Endothelial cell of umbilical vein (primary cell): ENCODE data around the gene RNU1-3. TPM values are rescaled to one million over a fixed set of nuclear protein-coding genes. Genes with fewer than 3 reads are reported as not detected.

Experiments
- BruUV-seq: library from RNA; stranded (reverse); fragments of 400-500 nt; replicated peaks from 2 replicates; lab custom pipeline; 2021; lab: Mats Ljungman, UMichigan
- CTCF ChIA-PET: fragments of 300-600, 350-600 bp; sonication (Branson Sonifier 250); formaldehyde crosslinking; loops from one replicate; lab custom pipeline; 2021; ENCODE audit warnings: antibody characterized with exemption, inconsistent platforms; lab: Charles Lee
- POLR2A ChIA-PET: fragments of 300-600, 350-600 bp; sonication (Branson Sonifier 250); formaldehyde crosslinking; loops from one replicate; lab custom pipeline; 2021; ENCODE audit warnings: antibody characterized with exemption, inconsistent platforms; lab: Charles Lee
- DNase-seq: peaks from one replicate; pipeline ENCODE4 v3.0.0-alpha.2; 2011; ENCODE audit warnings: low read depth, low spot score
- FAIRE-seq: peaks from 2 replicates; lab custom pipeline; 2011; peaks lifted over from hg19 to GRCh38; lab: Jason Lieb, UNC
- H2AFZ ChIP-seq: 2 replicates; pipeline ENCODE4 v1.6.0; 2012; ENCODE audit warnings: low read depth, low read length, control low read depth, inconsistent platforms
- H3K27ac ChIP-seq: 2 replicates; pipeline ENCODE4 v1.5.1; 2011; ENCODE audit warnings: low read depth, mild to moderate bottlenecking, control low read depth, low read length, moderate library complexity; ENCODE audit not compliant: insufficient read depth
- H3K27me3 ChIP-seq, 2 experiments: 2 replicates each; pipeline versions ENCODE4 v1.6.0 to v1.6.1; 2011; ENCODE audit warnings: low read length in 2 of 2, mixed read lengths in 1 of 2; ENCODE audit not compliant: control insufficient read depth in 2 of 2, insufficient read depth in 2 of 2
- H3K36me3 ChIP-seq, 2 experiments: 2 replicates in 1 of 2; 3 replicates in 1 of 2; pipeline ENCODE4 v1.5.1; 2011; ENCODE audit warnings: low read length in 2 of 2, mild to moderate bottlenecking in 1 of 2, moderate library complexity in 1 of 2; ENCODE audit not compliant: control insufficient read depth in 2 of 2, insufficient read depth in 2 of 2; ENCODE audit errors: extremely low read depth in 1 of 2
- H3K4me1 ChIP-seq: 3 replicates; pipeline ENCODE4 v1.5.1; 2011; ENCODE audit warnings: mild to moderate bottlenecking, low read length; ENCODE audit not compliant: control insufficient read depth, insufficient read depth; ENCODE audit errors: extremely low read depth
- H3K4me2 ChIP-seq: 2 replicates; pipeline ENCODE4 v1.6.1; 2011; ENCODE audit warnings: low read length, control low read depth, mixed read lengths; ENCODE audit not compliant: insufficient read depth
- H3K4me3 ChIP-seq, 3 experiments: fragments of 200-600 bp in 1 of 3; sonication (generic), shearing (Covaris generic) in 1 of 3; replicated peaks in 1 of 3; 2 replicates each; pipeline ENCODE4 v1.5.1; 2011 to 2016; ENCODE audit warnings: control low read depth in 3 of 3, low read length in 3 of 3, mild to moderate bottlenecking in 2 of 3, inconsistent platforms in 1 of 3, low read depth in 1 of 3, moderate library complexity in 1 of 3; ENCODE audit not compliant: insufficient read depth in 1 of 3
- H3K79me2 ChIP-seq: 2 replicates; pipeline ENCODE4 v1.6.0; 2012; ENCODE audit warnings: low read length, inconsistent platforms; ENCODE audit not compliant: control insufficient read depth, insufficient read depth
- H3K9ac ChIP-seq: replicated peaks from 2 replicates; pipeline ENCODE3; 2011; ENCODE audit warnings: low read length, control low read depth; ENCODE audit not compliant: insufficient read depth; ENCODE audit errors: extremely low read depth
- H3K9me1 ChIP-seq: replicated peaks from 3 replicates; pipeline ENCODE4 v1.6.0; 2011; ENCODE audit warnings: mild to moderate bottlenecking, low read length; ENCODE audit not compliant: control insufficient read depth, insufficient read depth; ENCODE audit errors: extremely low read depth
- H3K9me3 ChIP-seq: replicated peaks from 2 replicates; pipeline ENCODE4 v1.5.1; 2012; ENCODE audit warnings: low read length, inconsistent platforms; ENCODE audit not compliant: control insufficient read depth, insufficient read depth
- H4K20me1 ChIP-seq: replicated peaks from 2 replicates; pipeline ENCODE3; 2011; ENCODE audit warnings: mild to moderate bottlenecking, low read length; ENCODE audit not compliant: control insufficient read depth, insufficient read depth; ENCODE audit errors: extremely low read depth
- CTCF ChIP-seq, 2 donors: IDR thresholded peaks; 1 replicate in 1 of 2; 2 replicates in 1 of 2; pipeline ENCODE4 v1.5.1; 2011; ENCODE audit warnings: low read length in 2 of 2, mild to moderate bottlenecking in 2 of 2, moderate library complexity in 2 of 2, control low read depth in 1 of 2, inconsistent platforms in 1 of 2, low read depth in 1 of 2; ENCODE audit not compliant: insufficient read depth in 1 of 2; ENCODE audit errors: extremely low read depth in 1 of 2
- EZH2 ChIP-seq: IDR thresholded peaks from 2 replicates; pipeline ENCODE4 v1.6.1; 2012; ENCODE audit warnings: borderline replicate concordance, low read depth, mild to moderate bottlenecking, moderate library complexity, low read length, inconsistent platforms; ENCODE audit not compliant: severe bottlenecking
- FOS ChIP-seq: IDR thresholded peaks from 2 replicates; pipeline ENCODE4 v1.6.1; 2011; ENCODE audit warnings: mild to moderate bottlenecking, low read length, moderate library complexity, borderline replicate concordance; ENCODE audit not compliant: insufficient read depth
- GATA2 ChIP-seq: IDR thresholded peaks from 2 replicates; pipeline ENCODE4 v1.7.0; 2011; ENCODE audit warnings: low read depth, mild to moderate bottlenecking, moderate library complexity, mixed read lengths, low read length; ENCODE audit not compliant: insufficient read length, insufficient read depth
- JUN ChIP-seq: IDR thresholded peaks from 2 replicates; pipeline ENCODE4 v1.6.1; 2011; ENCODE audit warnings: borderline replicate concordance, low read depth; ENCODE audit not compliant: insufficient read length, insufficient read depth
- MAX ChIP-seq: IDR thresholded peaks from 2 replicates; pipeline ENCODE4 v1.6.1; 2011; ENCODE audit not compliant: insufficient read depth, insufficient read length
- POLR2A ChIP-seq: IDR thresholded peaks from 2 replicates; pipeline ENCODE4 v1.6.1; 2012; ENCODE audit warnings: low read depth, mild to moderate bottlenecking, control low read depth, low read length
- POLR2AphosphoS5 ChIP-seq: IDR thresholded peaks from 2 replicates; pipeline ENCODE4 v1.6.1; 2012; ENCODE audit warnings: low read depth, mild to moderate bottlenecking, control low read depth, low read length, moderate library complexity; ENCODE audit not compliant: insufficient read depth
- dilution Hi-C: fragments of 300-500 bp; cut with MboI; formaldehyde crosslinking; loops from one replicate; pipeline ENCODE4 v1.15.0; 2019; ENCODE audit warnings: low sequenced_read_pairs; ENCODE audit not compliant: extremely low pct_ligation_motif_present
- intact Hi-C: fragments of 100-400 bp; cut with micrococcal nuclease; formaldehyde crosslinking; loops from one replicate; pipeline ENCODE4 v1.10.0; 2022
- polyA plus RNA-seq, 4 experiments: library from polyadenylated mRNA; depleted of rRNA in 3 of 4; stranded (reverse) in 3 of 4; unstranded in 1 of 4; fragments of >200 nt; gene quantifications; 2 replicates each; pipeline versions ENCODE4 v1.2.1 to v1.2.3, GENCODE V29; 2011 to 2012; ENCODE audit warnings: missing spikeins in 1 of 4
- small RNA-seq: library from RNA; depleted of rRNA; stranded (forward); fragments of <200 nt; gene quantifications from one replicate; pipeline ENCODE3, GENCODE V24; 2012; ENCODE audit warnings: low replicate concordance, low read depth; ENCODE audit not compliant: insufficient read depth, insufficient read length
- total RNA-seq: library from RNA; stranded (reverse); gene quantifications from 2 replicates; pipeline ENCODE4 v1.2.3, GENCODE V29; 2021

The RNU1-3 gene
- total and polyA plus RNA-seq, 2 donors (not counting 3 experiments of a cell fraction or from before 2014, with no cell fraction given), result 206 to 1,319 TPM

- no TSS peak for BruUV-seq
- H3K27me3 ChIP-seq, result no peaks in the 10 kb centered on the region
- peaks cover 10% of the 10 kb centered on the region for H3K4me1 ChIP-seq
- dilution Hi-C loops, result no loop called here
- intact Hi-C loops, result no loop called here
- CTCF ChIA-PET, result interaction anchor here (0.8 to 4.8 kb wide), 2 partner anchors 8 to 334 kb away, joined by 5 to 47 read pairs; no protein-coding TSS in a partner anchor
- no peak overlapping the region for H3K27ac ChIP-seq
- FAIRE-seq, result no peak
- POLR2A ChIA-PET, result no interaction called here
- H3K4me3 ChIP-seq, result no peak overlapping the region
- no peak for DNase-seq
- no peak overlapping the region for H2AFZ ChIP-seq
- no peak overlapping the region for H3K9ac ChIP-seq
- no peaks in the 10 kb centered on the region for H3K9me3 ChIP-seq
- no peak overlapping the region for H3K4me2 ChIP-seq
- H3K79me2 ChIP-seq, result peaks cover 2% of the 10 kb centered on the region
- H3K9me1 ChIP-seq, result no peaks in the 10 kb centered on the region
- H3K36me3 ChIP-seq, result peaks cover 0 to 14% of the 10 kb centered on the region in 2 experiments
- H4K20me1 ChIP-seq, result no peaks in the 10 kb centered on the region
- TF ChIP-seq JUN (no peak), CTCF (IDR thresholded peaks at IDR 0.05; ENCODE audit: extremely low read depth in 1 of 2, insufficient read depth in 1 of 2, low read depth in 1 of 2, low read length in 2 of 2) (no peak), POLR2AphosphoS5 (no peak), FOS (no peak), POLR2A (no peak), MAX (no peak), EZH2 (no peak), GATA2 (no peak)
Measured at GRCh38 chr1:16617114-16617631, 49.6 kb downstream of the RNU1-3 start.

Small RNAs within 50 kb of the gene (small RNA-seq; reads per million reads assigned to genes)
- not detected for gene RNU1-3

Other genes starting within 250 kb of the RNU1-3 start
- gene SPATA21, start 229.5 kb downstream of the RNU1-3 start, total RNA-seq, result not detected in 2 replicates
- not detected in 2 replicates for gene SPATA21, start 229.5 kb downstream of the RNU1-3 start, polyA plus RNA-seq
- 101 and 107 TPM in 2 replicates for gene NECAP2, start 226.2 kb downstream of the RNU1-3 start, total RNA-seq
- gene NECAP2, start 226.2 kb downstream of the RNU1-3 start, polyA plus RNA-seq, result 137 and 148 TPM in 2 replicates
- 1,319 and 2,019 TPM in 2 replicates for gene RNU1-1, start 152.7 kb downstream of the RNU1-3 start, total RNA-seq
- under 0.01 and 206 TPM in 2 replicates for gene RNU1-1, start 152.7 kb downstream of the RNU1-3 start, polyA plus RNA-seq
- gene NBPF1, start 53.4 kb downstream of the RNU1-3 start, total RNA-seq, result 33.5 and 58.4 TPM in 2 replicates
- 21.1 and 23.0 TPM in 2 replicates for gene NBPF1, start 53.4 kb downstream of the RNU1-3 start, polyA plus RNA-seq
- 1,319 and 2,019 TPM in 2 replicates for gene RNU1-4, start 73.6 kb upstream of the RNU1-3 start, total RNA-seq
- gene RNU1-4, start 73.6 kb upstream of the RNU1-3 start, polyA plus RNA-seq, result under 0.01 and 206 TPM in 2 replicates
- gene RNU1-2, start 229.0 kb upstream of the RNU1-3 start, total RNA-seq, result 1,319 and 2,019 TPM in 2 replicates
- under 0.01 and 206 TPM in 2 replicates for gene RNU1-2, start 229.0 kb upstream of the RNU1-3 start, polyA plus RNA-seq